GM18499 (cell line): ENCODE results near the gene FUT4.
"Not testable (repeated sequence)": the region's sequence is repeated elsewhere in the genome, so short reads cannot be mapped to it uniquely, and the experiment has no call there.

Source experiments
- ATAC-seq: cut with Tn5 transposase; IDR thresholded peaks from one replicate; pipeline ENCODE4 v1.9.1; 2021; ENCODE audit warnings: moderate number of reproducible peaks; ENCODE audit not compliant: insufficient read depth, unreplicated experiment

The FUT4 gene, protein sequence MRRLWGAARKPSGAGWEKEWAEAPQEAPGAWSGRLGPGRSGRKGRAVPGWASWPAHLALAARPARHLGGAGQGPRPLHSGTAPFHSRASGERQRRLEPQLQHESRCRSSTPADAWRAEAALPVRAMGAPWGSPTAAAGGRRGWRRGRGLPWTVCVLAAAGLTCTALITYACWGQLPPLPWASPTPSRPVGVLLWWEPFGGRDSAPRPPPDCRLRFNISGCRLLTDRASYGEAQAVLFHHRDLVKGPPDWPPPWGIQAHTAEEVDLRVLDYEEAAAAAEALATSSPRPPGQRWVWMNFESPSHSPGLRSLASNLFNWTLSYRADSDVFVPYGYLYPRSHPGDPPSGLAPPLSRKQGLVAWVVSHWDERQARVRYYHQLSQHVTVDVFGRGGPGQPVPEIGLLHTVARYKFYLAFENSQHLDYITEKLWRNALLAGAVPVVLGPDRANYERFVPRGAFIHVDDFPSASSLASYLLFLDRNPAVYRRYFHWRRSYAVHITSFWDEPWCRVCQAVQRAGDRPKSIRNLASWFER

DNA sequence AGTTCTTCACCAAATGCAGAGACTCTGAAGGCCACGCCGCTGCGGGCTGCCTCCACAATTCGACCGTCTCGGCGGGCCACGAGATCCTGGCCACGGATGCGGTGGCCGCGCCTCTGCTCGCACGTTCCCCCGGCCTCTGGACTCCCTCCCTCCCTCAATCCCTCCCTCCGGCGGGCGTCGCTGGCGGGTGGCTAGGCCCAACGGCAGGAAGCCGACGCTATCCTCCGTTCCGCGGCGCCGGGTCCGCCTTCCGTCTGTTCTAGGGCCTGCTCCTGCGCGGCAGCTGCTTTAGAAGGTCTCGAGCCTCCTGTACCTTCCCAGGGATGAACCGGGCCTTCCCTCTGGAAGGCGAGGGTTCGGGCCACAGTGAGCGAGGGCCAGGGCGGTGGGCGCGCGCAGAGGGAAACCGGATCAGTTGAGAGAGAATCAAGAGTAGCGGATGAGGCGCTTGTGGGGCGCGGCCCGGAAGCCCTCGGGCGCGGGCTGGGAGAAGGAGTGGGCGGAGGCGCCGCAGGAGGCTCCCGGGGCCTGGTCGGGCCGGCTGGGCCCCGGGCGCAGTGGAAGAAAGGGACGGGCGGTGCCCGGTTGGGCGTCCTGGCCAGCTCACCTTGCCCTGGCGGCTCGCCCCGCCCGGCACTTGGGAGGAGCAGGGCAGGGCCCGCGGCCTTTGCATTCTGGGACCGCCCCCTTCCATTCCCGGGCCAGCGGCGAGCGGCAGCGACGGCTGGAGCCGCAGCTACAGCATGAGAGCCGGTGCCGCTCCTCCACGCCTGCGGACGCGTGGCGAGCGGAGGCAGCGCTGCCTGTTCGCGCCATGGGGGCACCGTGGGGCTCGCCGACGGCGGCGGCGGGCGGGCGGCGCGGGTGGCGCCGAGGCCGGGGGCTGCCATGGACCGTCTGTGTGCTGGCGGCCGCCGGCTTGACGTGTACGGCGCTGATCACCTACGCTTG is at the start of gene FUT4:
Gene FUT4 (plus strand): TSS at position 227 of the 951 bp plus-strand sequence. CDS start 213 bp downstream, at position 440.
- peak; percentile 56 for ATAC-seq

DNA sequence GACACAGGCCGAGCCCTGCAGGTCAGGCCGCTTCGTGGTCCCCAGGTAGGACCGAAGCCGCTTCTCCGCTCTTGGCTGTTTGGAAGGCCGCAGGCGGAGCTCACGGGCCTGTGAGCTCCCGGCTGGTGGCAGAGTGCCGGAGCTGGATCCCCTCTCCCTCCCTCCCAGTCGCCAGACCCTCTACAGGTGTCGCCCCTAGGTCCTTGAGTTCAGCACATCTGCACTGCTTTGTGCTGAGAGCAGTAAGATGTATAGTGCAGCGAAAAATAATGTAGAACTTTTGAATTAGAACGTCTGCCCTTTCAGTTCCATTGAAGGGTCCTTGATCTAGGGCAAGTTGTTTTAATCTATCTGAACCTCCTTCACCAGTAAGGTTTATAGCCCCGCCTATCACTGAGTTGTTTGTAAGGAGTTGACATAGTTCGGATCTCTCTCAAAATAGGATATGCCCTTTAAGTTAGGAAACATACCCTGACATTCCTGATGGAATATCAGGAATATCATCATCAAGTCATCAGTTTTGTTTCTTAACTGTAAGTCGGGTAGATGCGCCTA is 49.5 kb upstream of the FUT4 start:
- ATAC-seq, result peak; percentile 33

DNA sequence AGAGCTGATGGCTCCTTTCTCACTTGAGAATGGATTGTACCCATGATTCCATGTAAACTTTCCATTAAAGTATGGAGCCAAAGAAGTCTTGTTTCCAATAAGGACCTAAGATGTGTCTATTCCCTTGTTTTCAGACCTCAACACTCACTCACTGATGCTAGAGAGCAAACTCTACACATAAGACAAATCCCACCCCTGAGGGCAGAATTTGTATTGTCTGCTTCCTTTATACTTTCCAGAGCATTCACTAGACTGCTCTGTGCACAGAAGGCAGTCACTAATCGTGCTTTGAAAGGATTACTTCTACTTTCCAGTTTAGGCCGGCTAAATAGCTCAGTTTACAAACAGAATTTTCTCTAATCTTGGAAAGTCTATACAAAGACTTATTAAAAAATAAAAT is 43.5 kb upstream of the FUT4 start:
- no peak for ATAC-seq

DNA sequence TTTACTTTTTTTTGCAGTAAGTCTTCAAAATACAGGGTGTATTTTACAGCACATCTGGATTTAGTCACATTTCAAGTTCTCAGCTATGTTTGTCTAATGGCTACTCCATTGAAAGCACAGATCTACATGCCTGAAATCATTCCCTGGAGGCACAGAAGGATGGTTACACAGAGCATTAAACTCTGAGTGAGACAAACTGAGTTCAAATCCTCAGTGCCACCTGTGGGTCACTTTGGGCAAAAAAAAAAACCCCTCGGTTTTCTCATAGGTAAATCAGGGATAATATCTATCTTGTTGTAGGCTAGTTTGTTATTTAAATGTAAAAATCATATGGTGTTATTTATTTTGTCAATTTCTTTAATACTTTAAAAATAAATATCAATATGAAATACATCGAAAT is 42.2 kb upstream of the FUT4 start:
- ATAC-seq, result no peak

DNA sequence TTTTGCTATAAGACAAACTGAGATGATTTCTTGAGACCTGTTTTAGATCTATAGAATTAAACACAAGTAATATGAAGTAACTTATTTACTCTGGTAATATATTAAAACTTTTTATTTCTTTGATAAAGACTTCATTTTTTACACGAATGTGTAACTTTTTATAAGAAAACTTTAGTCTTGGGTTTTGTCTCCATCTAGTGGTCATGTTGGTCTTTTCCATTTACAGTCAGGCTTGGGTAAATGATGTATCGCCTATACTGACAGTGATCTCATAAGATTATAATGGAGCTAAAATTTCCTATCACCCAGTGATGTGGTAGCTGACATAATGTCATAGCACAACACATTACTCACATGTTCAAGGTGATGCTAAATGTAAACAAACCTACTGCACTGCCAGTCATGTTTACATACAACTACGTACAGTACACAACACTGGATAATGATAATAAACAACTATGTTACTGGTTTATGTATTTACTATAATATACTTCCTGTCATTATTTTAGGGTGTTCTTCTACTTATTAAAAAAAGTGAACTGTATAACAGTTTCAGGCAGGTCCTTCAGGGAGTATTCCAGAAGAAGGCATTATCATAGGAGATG is 38.9 kb upstream of the FUT4 start:
- ATAC-seq, result no peak

DNA sequence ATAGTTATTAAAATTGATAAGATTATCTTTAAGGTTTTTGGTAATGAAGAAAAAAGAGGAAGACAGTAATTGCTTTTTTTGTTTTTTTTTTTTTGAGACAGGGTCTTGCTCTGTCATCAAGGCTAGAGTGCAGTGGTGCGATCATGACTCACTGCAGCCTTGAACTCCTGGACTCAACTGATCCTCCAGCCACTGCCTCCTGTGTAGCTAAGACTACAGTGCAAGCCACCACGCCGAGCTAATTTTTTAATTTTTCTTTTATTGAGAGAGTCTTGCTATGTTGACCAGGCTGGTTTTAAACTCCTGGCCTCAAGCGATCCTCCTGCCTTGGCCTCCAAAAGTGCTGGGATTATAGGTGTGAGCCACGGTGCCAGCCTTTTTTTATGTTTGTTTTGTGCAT is 37.2 kb upstream of the FUT4 start:
- not testable (repeated sequence) for ATAC-seq

DNA sequence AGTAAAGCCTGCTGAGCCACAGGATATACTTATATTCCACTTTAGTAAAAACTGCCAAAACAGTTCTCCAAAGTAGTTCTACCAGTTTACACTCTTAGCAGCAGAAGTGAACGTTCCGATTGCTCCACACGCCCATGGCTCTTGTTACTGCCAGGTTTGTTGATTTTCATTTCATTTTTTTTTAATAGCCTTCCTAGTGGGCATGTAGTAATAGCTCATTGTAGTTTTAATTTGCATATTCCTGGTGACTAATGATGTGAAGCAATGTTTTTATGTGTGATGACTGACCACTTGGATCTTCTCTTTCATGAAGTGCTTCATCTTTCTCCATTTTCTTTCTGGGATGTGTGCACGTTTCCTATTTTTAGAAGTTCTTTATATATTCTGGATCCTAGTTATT is 36.2 kb upstream of the FUT4 start:
- ATAC-seq, result no peak

DNA sequence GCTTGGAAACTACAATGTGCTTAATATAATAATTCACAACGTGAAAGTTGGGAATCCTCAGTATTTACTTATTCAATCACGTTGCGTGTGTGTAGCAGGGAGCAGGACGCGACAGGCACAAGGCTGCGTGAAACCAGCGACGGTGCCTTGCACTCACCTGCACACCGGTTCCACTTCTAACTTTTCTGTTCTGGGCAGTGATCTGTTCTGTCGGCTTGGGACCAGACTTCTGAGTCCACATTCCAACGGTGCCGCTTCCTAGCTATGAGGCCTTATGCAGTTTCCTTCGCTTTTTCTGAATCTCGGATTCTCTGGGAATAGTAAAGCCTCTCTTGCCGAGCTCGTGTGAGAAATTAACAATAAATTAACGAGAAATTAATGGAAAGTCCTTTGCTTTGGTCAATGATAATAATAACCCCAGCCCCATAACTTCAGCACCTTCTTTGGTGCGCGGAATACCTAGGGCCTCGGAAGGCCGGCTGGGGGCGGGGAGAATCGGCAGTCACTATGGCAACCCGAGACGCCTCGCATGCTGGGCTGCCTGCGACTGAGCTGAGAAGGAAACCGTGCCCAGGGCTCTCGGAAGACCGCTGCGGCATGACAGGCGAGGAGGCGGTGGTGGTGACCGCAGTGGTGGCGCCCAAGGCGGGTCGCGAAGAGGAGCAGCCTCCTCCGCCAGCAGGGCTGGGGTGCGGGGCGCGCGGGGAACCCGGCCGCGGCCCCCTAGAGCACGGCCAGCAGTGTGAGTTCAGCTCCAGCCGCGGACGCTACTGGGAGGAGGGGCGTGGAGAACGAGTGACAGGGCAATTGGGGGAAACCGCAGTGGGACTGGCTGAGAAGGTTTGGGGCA is 31.6 kb upstream of the FUT4 start, which contains the start of gene C11orf97:
Gene C11orf97 (plus strand): TSS at position 530 of the 850 bp plus-strand sequence. CDS start 68 bp downstream, at position 598.
- no peak for ATAC-seq

DNA sequence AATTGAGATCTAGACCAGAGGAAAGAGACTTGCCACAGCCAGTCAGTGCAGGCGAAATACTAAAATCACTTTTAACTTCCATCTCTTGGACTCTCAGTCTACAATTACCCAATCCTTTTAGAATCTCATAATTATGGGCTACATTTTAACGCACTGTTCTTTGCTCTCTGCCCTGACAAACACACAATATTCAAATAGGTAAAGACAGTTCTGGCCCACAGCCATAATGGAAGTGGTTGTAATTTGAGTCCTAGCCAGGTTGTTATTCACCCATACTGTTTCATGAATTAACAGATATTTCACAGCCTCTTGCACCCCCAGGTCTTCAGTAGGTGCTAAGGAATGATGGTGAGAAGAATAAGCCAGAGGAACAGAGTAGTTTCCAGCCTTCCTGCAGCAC is 30.6 kb upstream of the FUT4 start:
- ATAC-seq, result no peak

DNA sequence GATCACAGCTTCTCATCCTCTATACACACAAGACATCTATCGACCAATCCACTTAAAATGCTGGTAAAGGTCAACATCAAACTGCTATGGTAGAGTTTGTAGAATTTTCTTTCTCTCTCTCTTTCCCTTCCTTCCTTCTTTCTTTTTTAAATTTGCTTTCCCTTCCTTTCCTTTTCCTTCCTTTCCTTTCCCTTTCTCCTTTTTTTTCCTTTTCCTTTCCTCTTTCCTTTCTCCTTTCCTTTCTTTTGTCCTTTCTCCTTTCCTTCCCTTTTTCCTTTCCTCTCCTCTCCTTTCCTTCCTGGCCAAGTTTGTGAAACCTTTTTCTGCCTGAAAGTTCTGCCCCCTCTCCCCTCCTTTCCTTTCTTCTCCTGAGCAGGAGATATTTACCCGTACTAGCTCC is 28.3 kb upstream of the FUT4 start:
- ATAC-seq, result no peak

DNA sequence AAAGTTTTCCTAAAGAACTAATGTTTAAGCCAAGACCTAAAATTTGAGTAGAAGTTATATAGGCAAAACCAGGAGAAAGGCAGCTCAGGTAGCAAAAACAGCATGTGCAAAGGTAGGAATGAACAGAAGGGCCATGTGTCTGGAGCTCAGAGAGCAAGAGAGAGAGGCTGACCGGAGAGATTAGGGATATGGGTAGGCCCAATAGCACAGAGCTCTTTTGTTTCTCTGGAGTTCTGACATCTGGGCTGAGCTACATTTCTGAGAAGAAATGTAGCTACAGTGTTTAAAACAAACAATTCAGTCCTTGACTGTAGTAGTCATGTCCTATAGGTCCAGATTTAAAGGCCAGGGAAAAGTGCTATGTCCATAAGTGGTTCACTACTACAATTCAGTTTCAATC is 27.0 kb upstream of the FUT4 start:
- no peak for ATAC-seq

DNA sequence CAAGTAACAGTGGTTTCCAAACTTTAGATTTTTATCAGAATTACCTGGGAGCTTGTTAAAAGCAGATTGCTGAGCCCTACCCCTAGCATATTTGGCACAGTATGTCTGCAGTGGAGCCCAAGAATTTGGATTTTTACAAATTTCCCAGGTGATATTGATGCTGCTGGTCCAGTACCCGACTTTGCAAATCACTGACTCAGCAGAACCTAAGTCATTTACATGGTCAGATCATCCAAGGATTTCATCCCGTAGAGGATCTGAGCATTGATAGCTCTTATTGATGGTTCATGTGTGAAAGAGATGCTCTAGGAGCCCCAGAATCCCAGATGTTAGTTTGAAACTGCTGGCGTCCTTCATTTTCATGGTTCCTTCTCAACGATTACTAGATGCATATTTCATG is 25.4 kb upstream of the FUT4 start:
- ATAC-seq, result no peak

DNA sequence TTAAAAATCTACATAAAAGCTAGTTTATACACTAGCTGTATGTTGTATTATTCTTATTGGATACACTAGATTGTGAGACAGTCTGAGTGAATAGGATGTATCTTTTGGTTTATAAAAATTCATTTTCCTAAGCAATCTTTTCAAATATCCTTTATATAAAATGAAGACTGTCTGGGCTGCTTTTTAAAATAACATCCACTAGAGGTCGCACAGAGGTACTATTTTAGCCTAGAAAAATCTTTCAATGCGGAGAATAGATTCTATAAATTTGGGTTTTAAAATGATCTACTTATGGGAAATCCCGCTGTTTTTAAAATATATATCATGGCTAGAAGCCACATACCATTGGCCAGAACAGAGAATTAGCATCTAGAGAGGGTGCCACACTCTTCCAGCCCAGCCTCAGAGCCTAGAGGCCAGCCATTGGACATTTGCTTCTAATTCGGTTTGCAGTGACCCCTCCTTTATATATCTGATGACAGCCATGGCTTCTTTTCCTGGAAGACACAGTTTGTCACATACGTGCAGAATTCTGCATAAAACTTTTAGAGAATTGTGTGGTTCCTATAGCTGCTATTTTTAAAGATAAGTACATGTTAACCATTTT is 24.1 kb upstream of the FUT4 start:
- no peak for ATAC-seq

DNA sequence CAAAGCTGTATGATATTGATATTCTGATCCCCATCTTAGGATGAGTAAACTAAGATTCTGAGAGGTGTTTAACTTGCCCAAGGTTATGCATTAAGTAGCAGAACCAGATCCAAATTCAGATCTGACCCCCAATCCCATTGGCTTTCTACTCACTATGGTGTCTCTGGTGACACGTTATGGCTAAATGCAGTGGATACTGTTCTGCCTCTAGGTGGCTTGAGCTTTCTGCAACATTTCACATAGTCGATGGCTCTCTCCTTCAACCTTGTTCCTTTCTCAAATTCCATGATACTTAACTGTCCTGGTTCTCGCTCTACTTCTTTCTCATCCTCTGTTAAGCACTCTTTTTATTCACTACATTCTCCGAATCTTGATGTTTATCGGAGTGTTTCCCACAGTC is 22.0 kb upstream of the FUT4 start:
- ATAC-seq, result no peak

DNA sequence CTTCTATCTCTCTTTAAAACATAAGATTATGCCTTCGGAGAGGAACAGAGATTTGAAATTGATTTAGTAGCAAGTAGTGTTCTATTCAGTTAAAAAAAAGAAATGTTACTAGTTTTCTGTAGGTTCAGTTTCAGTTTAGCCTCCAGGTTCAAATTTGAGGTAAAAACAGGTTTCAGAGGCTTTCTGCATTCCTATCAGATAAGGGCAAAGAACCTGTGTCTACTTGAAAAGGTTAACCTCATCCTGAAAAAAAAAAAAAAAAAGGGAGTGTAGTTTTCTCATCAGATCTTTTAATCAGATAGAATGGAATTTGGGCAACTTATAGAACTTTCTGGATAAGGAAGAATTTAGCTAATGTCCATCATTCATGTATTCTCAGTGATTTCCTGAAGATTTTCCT is 19.4 kb upstream of the FUT4 start:
- no peak for ATAC-seq

DNA sequence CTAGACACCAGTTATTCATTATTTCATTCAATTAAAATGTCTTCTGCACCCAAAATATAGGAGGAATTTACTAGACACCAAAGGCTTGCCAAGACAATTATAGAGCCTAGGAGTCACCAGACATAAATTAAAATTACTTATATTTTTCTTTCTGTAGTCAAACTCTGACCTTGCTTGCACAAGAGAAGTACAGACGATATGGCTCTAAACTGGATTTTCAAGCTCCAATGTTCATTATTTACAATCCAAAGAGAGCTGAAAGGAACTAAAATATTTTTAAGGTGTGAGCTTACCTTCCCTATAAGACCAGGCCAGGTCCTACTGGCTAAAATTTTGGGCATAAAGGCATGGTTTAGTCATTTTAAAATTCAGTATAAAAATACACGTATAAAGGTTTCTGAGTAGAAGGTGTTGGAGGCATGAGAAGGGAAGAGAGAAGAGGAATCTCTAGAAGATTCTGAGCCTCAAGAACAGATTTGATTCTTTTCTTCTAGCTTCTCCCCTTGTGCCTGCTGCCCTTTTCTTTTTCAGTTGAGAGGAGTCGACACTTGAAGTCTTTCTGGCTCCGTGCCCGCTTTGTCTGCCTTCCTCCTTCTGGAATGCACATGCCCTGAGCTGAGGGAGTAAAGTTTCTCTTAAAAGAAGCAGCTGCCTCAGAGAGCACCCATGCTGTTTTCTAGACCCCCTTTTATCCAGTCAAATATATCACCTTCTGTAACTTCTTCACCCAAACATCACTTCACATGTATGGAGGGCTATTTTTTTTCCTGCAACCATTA is 18.0 kb upstream of the FUT4 start:
- ATAC-seq, result no peak

DNA sequence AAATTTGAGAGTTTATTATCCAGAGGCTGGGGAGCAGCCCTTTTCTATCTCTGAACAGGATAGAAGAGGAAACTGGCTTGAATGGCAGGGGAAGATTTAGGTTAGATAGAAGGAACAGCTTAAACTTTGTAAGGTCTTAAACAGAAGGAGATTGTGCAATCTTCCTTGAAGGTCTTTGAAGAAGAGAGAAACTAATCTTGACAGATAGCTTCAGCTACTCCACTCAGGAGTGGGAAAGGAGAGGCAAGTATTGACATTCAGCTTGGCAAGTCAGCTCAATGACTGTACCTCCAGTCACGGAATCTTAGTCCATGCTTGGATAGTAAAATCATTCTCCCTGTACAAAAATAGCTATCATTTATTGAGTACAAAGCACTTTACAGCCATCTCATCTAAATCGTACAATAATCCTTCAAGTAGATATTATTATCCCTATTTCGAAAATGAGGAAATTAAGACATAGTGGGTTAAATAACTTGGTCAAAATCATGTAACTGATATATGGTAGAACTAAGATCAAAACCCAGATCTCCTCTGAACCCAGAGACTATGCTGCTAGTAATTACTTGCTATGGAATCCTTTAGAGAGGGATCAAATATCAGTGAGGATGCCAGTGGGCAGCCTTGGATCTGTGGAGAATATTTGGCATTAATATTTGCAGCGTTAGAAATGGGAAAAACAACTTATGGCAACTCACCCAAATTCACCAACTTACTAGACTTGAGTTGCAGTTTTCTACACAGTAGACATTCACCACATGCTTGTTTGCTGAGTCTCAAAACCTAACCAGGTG is 16.9 kb upstream of the FUT4 start:
- ATAC-seq, result no peak
